NB4 (cell line): ENCODE data around the gene FANK1.
"Not testable (repeated sequence)": the region's sequence is repeated elsewhere in the genome, so short reads cannot be mapped to it uniquely, and the experiment has no call there.

Source experiments
- DNase-seq: peaks from one replicate; pipeline ENCODE4 v3.0.0; 2010; ENCODE audit warnings: low read depth
- H3K4me3 ChIP-seq: one replicate; pipeline ENCODE4 v1.5.1; 2011; ENCODE audit warnings: mild to moderate bottlenecking, low read depth, low read length, moderate library complexity
- CTCF ChIP-seq: IDR thresholded peaks from one replicate; pipeline ENCODE4 v1.5.1; 2012; ENCODE audit warnings: low read depth, low read length
- MAX ChIP-seq: IDR thresholded peaks from 2 replicates; pipeline ENCODE4 v1.6.1; 2011; ENCODE audit warnings: low read depth, low read length
- MYC ChIP-seq: IDR thresholded peaks from 2 replicates; pipeline ENCODE4 v1.6.1; 2011; ENCODE audit warnings: low read depth, low read length
- POLR2A ChIP-seq: IDR thresholded peaks from 2 replicates; pipeline ENCODE4 v1.6.1; 2011; ENCODE audit warnings: mild to moderate bottlenecking; ENCODE audit not compliant: insufficient read length; ENCODE audit errors: extremely low read depth

Gene FANK1

GRCh38 chr10:125881192-125881591, 15.2 kb upstream of the FANK1 start, which contains the start of gene DHX32:
DHX32 (minus strand) TSS chr10:125881292; CDS start chr10:125880824, 468 bp downstream.
- no peak for DNase-seq
- H3K4me3 ChIP-seq: no peak within 1 kb of the TSS
- TF ChIP-seq MYC (no peak), POLR2A (no peak), CTCF (no peak)

GRCh38 chr10:125882596-125882995, 13.8 kb upstream of the FANK1 start:
- no peak for DNase-seq

GRCh38 chr10:125883211-125883610, 13.2 kb upstream of the FANK1 start:
- DNase-seq: no peak
- TF ChIP-seq CTCF (no peak), MAX (no peak), MYC (no peak), POLR2A (no peak)
- no peak overlapping the region for H3K4me3 ChIP-seq

More at GRCh38 chr10:125882596-125882995, 13.8 kb upstream of the FANK1 start:
- no peak for TF ChIP-seq MAX
- no peak for TF ChIP-seq CTCF
- TF ChIP-seq MYC: no peak
- TF ChIP-seq POLR2A: no peak
- no peak overlapping the region for H3K4me3 ChIP-seq

- H3K4me3 ChIP-seq: no peak overlapping the region
- TF ChIP-seq CTCF: no peak
- no peak for TF ChIP-seq MAX
- TF ChIP-seq MYC: no peak
- no peak for TF ChIP-seq POLR2A
- DNase-seq: no peak
These were observed 9.4 kb upstream of the FANK1 start for GRCh38 chr10:125886914-125887512.

GRCh38 chr10:125889441-125889840, 6.9 kb upstream of the FANK1 start:
- DNase-seq: not testable (repeated sequence)

GRCh38 chr10:125892402-125892801, 4.0 kb upstream of the FANK1 start:
- not testable (repeated sequence) for DNase-seq, H3K4me3 ChIP-seq

More at GRCh38 chr10:125889441-125889840, 6.9 kb upstream of the FANK1 start:
- H3K4me3 ChIP-seq: not testable (repeated sequence)

- not testable (repeated sequence) for DNase-seq, H3K4me3 ChIP-seq
These were observed 2.2 kb upstream of the FANK1 start for GRCh38 chr10:125894176-125894575.
